GM19324 (cell line): ENCODE results near the gene SPON2.

Source experiments
- ATAC-seq: cut with Tn5 transposase; IDR thresholded peaks from one replicate; pipeline ENCODE4 v1.9.1; 2021; ENCODE audit warnings: mild to moderate bottlenecking, moderate library complexity; ENCODE audit not compliant: unreplicated experiment, low FRiP score

SPON2 gene

GRCh38 chr4:1208970-1209704 lies 36.8 kb upstream of the SPON2 start:
- ATAC-seq = no peak

DNA sequence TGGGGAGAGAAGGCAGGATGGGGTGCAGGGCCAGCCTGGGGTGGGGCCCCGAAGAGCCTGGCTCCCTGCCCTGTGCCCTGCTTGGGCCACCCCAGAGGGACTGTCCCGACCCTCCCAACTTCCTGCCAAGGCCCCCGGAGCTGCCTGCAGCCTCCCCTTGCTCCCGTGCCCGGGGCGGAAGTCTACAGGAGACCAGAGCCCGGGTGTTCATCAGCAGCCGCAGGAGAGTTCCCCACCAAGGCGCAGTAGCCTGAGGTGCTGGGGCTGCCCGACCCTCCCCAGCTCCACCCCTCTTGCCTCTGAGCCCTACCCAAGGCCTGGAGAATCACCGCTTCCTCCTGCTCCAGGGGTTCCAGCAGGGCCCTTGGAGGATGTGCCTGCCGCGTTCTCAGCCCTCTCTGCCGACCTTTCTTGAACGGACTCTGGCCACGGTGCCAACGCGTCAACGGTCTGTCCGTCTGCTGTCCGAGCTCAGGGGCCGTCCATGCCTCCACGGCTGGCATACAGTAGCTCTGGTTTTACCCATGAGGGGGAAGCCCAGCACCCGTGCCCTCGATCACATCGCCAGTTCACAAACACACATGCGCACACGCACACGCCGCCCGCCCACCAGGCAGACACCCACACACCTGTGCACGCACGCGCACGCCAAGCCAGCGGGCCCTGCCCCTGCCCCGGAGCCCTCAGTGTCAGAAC lies 36.0 kb upstream of the SPON2 start:
- ATAC-seq = no peak

DNA sequence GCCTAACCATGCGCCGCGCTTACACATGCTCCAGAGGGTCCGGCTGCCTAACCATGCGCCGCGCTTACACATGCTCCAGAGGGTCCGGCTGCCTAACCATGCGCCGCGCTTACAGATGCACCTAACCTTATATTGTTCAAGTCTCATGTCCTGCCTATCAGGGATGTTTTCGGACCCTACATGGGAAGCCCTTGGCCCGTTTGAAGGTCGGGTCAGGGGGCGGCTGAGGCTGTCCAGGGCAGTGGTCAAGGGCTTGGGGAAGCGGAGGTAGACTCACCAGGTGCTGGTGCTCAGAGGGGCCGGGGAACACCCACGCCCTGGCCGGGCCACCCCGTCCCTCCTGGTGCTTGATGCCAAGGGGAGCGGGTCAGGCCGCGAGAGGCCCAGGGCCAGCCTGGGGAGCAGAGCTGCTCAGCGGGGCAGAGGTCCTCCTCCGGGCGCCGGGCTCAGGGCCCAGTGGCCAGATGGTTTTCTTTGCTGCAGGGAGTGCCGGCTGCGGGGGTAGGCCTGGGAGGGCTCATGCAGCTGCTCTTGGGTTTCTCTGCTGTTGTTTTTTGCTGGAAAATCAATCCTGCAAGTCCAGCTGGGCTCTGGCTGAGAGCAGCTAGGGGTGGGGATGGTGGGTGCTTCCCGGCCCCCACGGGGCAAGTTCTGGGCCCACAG lies 35.4 kb upstream of the SPON2 start:
- no peak for ATAC-seq

DNA sequence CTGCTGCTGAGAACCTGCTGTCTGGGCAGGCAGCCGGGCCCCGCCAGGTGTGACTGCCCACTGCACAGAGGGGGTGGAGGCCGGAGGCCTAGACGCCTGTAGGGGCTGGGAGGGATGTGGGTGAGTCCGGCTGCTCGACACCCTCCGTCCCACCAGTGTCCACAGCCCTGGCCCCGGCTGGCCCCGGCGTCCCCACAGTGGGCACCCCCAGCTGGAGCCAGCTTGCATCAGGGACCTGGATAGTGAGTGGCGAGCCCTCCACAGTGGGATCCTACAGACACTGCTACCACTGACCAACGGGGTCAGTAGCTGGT lies 34.7 kb upstream of the SPON2 start:
- ATAC-seq = no peak

- no peak for ATAC-seq
These were observed 34.1 kb upstream of the SPON2 start for GRCh38 chr4:1206299-1207156.

GRCh38 chr4:1205586-1206298 lies 33.4 kb upstream of the SPON2 start:
- ATAC-seq = no peak

DNA sequence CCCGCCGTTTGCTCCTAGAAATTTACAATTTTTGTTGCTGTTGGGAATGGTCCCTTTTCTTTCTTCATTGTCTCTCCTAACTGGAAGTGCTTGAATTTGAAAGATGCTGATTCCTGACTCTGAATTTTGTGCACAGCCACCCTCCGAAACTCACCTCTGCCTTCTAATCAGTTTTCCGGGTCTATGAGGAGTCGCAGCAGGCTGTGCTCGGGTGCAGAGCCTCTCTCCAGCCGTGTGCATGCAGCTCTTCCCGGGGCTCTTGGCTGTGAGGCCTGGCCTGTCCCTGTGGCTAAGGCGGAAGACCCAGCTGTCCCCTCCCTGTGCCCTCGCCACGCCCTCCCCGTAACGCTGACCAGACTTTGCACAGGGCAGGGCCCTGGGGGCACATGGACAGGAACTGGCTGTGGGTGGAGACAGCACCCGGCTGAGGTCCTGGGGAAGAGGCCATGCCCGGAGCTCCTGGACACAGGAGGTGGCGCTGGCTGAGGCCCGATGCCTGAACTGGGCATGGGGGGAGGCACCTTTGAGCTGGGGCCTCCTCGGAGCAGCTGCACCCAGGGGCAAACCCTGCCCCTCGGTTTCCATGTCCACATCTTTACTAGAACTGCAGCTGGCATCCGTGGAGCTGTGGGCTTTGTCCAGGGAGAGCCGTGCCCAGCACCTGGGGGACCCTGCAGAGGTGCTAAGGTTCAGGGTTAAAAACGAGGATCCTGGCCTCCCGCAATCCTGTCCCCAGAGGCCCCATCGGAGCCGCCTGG lies 32.6 kb upstream of the SPON2 start:
- no peak for ATAC-seq

DNA sequence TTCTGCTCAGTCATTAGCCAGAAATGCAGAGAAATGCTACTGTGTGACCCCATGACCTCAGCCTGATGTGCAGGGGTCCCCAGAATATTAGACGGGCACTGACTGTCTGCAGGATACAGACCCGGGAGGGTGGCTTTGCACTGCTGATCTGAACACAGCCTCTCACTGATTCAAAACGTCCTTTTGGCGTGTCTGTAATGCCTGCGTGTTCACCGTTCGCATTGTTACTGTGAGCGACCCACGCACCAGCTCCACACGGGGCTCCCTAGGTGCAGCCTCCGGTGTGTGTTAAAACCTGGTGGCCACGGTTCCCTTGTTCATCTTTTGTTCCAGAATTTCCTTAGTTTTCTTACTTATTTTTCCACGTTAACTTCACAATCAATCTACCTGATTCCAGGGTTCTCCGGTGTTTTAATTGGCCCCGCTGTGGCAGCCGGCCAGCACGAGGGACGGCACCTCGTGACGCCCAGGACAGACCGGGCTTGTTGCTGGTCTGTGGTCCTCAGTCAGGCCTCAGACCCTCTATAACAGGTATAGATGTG lies 32.0 kb upstream of the SPON2 start:
- ATAC-seq = no peak

DNA sequence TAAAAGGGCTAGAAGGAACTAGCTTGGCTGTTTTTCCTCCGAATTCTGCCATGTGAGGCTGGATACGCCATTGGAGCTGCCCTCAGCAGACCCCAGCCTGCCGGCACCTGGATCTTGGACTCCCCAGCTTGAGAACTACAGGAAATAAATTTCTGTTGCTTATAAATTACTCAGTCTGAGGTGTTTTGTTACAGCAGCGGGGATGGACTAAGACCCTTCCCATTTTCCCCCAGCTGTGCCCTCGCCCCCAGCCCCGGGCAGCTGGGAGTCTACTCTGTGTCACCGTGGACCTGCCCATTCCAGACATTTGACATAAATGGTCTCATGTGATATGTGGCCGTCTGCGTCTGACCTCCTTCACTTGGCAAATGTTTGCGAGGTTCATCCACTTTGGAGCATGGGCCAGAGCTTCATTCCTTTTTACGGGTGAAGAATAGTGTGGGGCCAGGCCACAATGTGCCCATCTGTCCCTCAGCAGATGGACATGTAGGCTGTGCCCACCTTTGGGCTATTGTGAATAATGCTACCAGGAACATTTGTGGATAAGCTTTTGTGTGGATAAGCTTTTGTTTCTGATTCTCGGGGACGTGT lies 30.7 kb upstream of the SPON2 start:
- no peak for ATAC-seq

DNA sequence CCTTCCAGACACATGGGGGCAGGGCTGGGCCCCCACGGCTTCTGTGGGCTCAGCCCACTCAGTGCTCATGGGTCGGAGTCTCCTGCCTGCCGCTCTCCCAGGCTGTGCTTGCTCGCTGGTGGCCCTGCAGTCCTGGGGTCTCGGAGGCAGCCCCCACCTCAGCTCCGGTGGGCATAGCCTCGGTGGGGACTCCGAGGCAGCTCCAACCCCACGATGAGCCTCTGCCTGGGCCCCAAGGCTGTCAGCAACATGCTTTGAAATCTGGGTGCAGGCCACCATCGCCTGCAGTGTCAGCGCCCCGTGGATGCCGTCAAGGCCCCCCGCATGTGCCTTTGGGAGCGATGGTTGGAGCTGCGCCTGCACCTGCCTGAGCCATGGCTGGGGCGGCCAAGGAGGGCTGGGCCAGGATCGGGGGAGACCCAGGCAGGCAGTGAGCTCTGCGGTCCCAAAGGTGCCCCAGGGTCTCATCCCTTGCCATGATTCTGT lies 30.2 kb upstream of the SPON2 start:
- ATAC-seq = no peak

DNA sequence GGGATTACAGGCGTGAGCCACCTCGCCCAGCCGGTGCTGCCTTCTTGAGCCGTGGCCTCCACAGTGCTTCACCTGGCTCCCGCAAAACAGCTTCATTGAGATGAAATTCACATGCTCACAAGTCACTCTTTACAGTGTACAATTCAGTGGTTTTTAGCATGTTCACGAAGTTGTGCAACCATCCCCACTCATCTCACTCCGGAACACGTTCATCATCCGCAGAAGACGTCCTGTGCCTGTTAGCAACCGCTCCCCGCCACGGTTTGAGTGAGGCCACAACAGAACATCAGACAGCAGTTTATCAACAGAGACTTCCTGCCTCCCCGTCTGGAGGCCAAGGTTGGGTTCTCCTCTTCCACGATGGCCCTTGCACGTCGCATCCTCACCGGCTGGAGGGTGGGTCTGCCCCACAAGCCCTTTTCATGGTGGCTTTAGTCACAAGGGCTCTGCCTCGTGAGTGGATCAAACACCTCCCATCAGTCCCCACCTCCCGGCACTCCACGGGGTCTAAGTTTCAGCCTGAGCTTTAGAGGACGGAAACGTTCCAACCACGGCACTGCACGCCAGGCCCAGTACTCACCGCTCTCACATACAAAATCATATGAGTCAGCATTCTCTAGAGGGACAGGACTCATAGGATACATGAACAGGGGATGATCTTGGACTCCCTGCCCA lies 29.6 kb upstream of the SPON2 start:
- ATAC-seq = no peak

- no peak for ATAC-seq
These were observed 28.1 kb upstream of the SPON2 start for GRCh38 chr4:1200425-1201035.

GRCh38 chr4:1199556-1200331 lies 27.4 kb upstream of the SPON2 start:
- no peak for ATAC-seq

DNA sequence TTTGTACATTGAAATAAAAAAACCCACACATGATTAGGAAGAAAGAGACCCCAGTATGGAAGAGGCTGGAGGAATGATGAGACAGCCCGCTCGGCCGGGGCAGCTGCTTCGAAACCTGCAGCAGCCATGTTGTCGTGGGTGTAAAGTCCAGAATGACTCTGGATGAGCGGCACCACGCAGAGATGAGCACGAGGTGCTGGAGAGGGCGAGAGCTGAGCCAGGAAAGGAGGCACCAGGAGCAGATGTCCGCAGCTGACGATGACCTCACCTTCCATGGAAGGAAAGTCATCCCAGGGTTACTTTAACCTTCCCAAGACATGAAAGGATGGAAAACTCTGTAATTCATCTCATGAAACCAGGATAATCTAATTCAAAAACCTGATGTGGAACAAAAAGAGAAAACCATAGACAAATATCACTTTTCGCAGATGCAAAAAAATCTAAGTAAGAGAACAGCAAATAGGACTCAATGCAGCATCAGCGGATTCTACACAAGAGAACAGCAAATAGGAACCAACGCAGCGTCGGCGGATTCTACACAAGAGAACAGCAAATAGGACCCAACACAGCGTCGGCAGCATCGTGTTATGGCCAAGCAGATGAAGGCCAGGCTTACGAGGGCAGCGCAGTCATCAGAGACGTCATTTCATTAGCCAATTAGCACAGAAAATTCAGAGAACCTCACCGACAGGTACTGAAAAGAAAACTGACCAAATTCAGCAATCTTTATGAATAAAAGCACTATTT lies 25.9 kb upstream of the SPON2 start:
- no peak for ATAC-seq

DNA sequence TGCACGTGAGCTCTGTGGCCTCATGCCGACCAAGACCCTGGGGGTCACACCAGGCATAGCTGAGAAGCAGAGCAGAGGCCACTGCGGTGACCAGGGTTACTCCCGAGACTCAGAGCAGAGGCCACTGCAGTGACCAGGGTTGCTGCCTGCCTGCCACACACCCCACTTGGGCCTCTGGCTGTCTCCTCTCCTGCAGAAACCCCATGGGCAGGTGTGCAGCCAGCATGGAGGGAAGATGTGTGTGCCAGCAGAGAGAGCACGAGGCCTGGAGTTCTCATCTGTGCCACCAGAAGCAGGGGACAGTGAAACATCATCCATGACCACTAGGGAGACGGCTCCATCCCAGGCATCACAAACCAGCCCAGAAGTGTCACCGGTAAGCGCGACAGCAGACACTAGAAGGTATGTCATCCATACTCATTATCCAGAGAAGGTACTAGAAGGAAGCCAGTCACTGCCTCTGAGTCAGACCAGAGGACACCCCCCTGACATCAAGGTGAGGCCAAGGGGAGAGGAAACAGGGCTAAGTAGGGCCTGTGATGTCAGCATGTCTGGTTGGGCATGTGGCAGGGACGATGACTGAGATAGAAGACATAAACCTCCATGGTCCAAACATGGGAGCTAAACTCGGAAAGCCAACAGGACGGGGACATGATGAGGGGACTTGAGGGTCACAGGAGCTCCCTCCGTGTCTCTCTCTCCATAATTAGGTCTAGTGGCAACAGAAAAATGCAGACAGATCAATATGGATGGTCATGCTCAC lies 24.2 kb upstream of the SPON2 start:
- no peak for ATAC-seq
